NCI-H2196 treated with DMSO at 0.1 percent for 48 hours (cell line): ENCODE measurements around the gene ELMO1.

Experiments
- DNase-seq: peaks from one replicate; lab custom pipeline; 2025; ENCODE audit not compliant: unreplicated experiment; lab: John Stamatoyannopoulos, UW

Gene ELMO1

DNA sequence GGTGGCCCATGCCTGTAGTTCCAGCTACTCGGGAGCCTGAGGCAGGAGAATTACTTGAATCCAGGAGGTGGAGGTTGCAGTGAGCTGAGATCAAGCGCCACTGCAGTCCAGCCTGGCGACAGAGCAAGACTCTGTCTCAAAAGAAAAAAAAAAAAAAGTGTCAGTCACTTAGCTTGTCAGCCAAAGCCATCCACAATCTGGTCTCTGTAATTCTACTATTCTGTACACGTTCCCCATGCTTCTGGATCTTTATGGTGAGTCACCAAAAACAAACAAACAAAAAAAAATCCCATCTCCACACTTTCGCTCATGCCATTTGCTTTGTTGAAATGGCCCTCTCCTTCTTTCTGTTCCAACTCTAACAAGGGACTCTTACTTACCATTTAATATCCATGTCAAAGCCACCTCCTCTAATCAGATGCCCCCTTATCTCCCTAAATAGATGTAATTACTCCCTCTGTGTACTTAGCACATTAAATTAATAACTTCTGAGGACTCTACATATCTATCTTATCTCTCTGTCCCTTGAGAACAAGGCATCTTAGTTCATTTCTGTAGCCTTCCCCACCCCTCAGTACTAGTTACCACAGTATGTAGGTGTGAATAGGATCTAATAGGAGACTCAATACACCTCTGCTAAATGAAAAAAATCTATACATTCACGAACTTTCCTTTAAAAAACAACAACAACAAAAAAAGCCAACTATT is 128.4 kb downstream of the ELMO1 start:
- DNase-seq: no peak

DNA sequence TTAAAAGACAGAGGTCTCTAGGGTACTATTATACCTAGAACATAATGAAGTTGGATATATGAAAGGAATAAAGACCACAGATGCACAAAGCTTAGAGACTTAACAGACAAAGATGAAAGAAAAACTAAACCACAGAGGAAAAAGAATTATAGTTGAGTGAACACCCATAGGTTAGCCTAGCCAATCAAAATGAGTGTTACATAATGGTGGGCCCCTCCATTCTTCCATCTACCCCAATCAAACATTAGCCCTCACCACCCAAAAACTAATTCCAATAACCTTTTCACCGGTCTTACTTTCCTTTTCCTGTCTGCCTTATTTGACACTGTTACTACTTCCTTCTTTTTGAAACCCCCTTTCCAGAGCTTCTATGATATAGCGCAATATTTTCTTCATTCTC is 130.1 kb downstream of the ELMO1 start:
- no peak for DNase-seq

DNA sequence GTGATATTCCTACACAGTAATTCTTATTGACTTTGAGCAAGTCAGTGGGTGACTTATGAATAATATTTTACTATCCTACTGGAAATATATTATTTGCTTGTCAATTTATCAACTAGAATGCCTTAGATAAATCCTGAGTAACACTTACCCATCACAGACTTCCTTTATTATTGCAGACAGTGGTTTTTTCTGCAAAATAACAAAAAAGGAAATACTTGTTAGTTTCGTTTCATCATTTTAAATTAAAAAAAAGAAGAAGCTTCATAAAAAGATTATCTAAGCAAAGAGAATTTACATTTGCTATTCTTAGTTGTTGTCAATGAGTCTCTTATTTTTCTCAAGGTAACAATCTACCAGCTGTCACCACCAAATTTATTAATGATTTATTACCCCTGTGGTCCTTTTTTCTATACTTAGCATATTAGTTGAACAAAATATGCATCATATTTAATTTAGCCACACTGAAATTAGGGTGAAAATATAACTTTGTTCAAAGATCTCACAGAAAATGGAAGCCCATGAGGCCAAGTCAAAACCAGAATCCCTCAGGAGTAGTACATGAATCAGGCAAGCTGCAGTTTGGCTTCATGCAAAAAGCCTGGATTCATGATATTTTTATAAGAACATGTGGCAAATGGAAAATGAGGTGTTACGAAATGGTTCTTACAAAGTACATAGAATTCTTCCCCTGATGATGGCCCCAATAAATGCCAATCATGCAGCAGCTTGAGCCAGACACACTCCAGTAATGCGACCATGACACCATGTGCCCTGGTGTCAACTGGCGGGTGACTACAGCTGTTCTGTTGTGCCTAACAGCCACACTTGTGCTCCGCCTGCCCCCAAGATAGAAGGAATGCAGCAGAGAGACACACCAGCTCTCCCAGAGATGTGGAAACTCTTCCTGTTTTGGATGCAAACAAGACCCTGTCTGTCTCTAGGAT is 132.6 kb downstream of the ELMO1 start:
- DNase-seq: no peak

DNA sequence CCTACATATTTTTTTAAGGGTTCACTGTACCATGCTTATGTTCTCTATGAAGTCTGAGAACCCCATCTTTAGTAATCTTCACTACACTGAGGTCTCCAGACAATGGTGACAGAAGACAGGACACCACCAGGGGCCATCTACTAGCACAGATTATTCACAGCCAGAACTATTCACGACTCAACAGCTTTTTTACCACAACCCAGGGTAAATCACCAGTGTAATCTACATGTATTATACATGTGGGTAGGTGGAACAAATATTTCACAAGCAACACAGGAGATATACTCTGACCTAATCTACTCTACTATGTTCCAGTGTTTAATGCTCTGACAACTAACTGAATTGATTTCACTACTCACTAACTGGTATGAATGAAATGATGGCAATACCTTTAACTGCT is 136.1 kb downstream of the ELMO1 start:
- DNase-seq: no peak

DNA sequence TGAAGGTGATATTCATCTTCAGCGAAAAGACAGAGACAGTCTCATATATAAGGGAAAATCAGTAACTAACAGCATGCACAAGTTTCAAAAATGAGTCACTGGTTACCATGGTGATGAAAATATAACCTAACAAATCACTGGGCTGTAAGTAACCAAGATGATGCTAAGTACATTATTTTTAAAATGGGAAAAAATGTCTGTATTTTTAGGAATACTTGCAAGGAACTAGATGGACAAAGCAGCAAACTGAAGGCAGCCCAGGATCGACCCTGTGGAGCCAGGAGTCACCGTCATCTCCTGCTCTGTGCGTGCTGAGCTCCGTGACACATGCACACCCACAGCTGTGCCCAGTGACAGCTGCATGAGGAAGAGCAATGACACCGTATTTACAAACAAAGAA is 137.3 kb downstream of the ELMO1 start:
- no peak for DNase-seq

DNA sequence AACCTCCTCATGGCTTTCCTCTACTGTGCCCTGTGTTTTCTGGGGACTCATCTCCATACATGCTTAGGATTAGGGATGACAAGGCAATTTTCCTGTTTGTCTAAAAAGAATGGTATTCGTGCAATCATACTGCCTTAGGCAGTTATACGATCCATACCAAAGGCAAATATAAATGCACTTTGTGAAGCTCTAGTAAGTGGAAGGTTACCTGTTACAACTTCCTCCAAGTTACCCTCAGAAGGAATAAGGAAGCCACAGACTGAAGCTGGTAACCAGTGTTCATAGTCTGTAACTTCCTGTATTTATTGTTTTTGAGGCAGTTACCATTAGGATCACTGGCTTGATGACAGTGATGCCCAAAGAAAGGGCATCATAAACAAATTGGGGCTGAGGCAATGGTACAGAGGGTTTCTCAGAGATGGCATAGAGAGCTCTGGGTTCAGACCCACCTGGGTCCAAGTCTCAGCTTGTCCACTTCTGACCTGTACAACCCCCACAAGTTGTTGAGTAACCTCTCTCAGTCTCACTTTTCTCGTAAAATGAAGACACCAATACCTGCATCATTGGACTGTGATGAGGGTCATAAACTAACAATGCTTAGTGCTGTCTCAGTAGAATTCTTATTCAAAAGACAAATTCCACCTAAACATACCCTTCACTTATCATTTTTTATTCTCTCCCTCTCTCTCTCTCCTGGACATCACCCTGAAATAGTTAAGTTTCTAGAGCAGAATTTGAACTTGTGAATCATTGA is 138.2 kb downstream of the ELMO1 start:
- no peak for DNase-seq

DNA sequence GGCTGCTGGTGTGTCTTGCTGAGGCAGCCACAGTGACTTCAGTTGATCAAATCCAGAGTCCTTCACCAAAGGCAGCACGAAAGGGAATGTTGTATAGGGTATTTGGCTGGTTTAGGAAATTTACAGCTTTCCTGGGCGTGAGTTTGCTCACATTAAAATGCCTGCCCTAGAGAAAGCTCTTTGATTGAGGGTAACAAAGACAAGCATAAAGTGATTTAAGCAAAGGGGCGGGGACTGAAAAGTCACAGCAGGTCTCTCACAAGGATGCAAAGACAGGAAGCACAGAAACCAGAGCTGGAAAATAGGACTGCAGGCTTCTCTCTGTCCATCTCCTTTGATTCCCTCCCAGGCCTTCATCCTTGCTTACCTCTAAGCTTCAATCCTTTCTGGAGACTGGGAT is 139.2 kb downstream of the ELMO1 start:
- DNase-seq: no peak

DNA sequence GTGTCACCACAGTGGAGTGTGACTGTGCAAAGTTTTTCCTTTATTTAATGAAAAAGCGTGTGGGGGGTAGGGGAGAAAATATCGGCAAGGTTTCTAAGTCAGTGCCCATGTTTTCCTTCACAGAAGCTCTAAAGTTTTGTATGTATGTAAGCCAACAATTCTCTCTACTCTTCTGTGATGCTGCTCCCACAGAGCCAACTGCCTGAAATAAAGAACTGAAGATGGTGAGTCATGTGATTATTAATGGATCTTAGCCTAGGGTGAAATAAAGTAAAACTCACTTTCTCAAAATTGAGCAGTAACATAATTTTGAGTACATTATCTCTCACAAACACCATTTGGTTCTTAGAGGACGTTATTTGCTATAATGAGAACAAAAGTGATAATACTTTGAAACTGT is 143.7 kb downstream of the ELMO1 start:
- no peak for DNase-seq

DNA sequence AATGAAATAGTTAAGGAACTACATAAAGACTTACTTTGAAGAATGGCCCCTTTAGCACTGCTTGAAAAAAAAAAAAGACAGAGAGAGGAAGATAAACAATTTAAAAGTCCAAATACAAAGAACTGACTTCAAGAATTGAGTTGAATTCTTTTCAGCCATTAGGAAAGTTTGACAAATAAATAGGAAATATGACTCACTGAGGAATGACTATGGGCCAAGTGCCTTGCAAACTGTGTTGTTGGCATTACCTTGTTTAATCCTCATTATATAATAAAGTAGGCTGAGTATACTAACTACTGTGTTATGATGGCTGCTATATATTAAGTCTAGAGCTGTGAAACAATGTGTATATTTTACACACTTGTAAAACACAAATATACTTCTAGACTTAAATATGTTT is 151.1 kb downstream of the ELMO1 start:
- DNase-seq: no peak

DNA sequence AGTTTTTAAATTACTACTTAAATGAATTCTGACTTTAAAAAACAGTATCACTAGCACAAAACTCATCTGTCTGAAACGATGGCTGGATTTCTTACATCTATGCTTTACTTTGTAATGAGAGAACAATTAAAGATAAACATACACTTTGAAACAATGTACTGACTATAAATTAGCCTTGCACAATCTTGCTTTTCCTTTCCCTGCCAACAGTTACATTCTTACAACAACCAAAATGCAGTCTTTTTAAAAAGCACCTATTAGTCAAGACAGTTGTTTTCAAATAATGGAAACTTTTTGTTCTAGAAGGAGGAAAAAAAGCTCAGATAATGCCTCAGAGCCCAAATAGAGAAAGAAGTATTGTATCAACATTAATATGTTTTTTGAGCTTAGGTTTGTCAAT is 153.3 kb downstream of the ELMO1 start:
- DNase-seq: no peak

DNA sequence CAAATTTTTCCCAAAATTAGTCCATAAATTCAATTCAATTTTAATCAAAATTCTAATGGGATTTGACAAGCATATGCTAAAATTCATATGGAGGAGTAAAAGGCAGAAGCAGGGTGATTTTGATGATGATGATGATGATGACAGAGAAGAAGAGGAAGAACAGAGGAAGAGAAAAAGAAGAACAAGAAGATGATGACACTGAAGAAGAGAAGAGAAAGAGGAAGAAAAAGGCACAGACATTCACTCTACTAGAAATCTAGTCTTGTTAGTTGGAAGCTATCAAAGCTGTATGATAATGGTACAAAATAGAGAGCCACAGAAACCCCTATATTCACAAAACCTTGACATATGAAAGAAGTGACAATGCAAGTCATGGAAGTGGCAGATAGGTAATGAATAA is 157.9 kb downstream of the ELMO1 start:
- no peak for DNase-seq

DNA sequence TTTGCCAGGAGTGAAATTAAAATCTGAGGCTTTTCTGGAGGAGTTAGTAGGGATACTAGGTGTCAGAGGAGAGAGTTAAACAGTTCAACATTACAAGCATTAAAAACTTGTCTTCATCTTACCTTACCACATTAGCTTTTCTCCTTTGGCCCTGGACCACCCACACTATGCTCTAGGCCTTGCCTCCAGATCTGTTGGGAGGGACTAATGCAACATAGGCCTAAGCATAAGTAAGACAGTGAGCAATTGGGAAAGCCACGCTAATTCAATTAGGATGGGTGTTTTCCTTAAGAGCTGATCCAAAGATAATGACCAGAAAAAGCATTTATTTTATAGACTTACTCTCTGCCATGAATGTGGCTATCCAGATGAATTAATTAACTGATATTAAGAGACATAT is 158.9 kb downstream of the ELMO1 start:
- no peak for DNase-seq

DNA sequence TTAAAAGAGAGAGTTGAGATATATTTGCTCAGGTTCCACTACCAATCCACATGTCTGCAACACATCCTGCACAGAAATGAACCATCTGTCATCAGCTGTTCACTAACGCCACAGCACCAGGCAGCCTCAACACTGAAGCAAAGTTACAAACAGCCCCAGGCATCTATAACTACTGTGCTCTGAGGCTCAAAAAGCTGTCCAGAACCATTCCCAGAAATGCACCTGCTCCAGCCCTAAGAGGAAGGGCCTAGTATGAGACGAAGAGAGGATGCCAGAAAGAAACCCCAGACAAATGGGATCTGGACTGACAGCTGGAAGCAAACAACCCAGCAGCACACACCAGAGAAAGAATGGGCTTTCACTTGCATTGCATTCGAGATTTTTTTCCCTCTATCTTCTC is 159.3 kb downstream of the ELMO1 start:
- no peak for DNase-seq

DNA sequence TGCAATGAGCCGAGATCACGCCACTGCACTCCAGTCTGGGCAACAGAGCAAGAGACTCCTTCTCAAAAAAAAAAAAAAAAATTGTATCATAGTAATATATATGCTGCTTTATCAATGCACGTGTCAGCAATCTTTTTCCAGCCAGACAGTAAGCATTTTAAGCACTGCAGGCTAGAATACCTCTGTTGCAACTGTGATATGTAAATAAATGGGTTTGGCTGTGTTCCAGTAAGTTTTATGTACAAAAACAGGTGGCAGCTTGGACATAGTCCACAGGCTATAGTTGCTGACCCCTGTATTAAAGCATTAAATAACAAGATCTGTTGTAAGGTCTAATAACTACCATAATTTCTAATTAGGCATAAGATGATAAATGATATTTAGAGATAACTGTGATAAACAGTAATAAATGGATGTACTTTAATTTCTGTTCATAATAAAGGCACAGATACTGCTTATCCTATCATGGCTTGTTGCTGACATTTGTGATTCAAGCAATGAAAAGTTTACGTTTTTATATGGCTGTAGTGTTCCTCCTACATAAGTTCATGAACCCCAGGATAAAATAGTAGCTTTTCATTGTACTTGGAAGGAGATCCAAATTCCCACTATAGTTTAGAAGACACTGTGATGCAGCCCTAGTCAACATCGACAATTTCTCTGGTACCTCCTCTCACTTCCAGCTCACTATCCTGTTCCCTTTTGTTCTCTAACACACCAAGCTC is 161.4 kb downstream of the ELMO1 start:
- no peak for DNase-seq

DNA sequence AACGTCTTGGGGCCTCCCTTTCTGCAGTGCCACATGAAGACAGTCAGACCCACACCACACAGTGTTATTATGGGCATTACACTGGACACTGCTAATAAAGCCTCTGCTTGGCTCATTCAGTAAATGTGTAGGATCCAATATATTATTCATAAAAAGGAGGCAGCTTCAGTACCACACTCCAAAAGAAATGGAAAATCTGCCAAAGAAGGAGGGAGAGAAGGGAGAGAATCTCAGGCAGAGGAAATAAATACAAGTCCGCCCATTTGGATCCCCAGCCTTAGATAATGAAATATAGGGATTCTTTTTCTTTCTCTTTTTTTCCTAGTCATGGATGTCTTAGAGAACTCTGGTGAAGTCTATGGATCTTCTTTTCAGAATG is 162.2 kb downstream of the ELMO1 start:
- no peak for DNase-seq

DNA sequence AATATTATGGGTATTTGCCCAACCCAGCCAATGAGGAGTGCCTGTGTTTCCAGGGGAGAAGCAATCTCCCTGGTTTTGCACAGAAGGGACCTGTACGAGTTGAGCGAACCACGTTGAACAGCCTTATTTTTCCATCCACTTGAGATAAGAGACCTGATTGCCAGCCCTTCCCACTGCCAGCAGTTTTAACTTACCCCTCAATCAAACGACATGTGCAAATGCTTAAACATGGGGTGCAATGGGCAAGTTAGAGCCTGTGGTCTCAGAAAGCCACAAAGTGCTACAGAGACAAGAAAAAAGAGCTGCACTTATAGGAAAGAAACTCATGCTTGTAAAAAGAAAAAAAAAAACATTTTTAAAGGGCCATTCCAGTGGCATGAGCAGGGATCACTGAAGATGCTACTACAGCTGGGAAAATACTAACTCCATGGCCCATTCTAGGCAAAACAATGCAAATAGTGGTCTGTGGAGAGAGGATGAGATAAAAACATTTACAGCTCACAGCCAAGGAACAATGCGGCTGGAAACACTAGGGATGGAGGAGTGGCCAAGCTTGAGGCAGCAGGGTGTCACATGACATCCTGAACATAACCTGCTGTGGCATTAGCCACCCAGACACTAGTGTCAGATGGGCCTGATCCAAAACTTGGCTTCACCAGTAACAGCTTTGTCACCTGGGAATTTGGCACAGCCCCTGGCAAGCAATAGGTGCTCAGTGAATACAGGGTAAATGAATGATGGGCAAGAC is 162.8 kb downstream of the ELMO1 start:
- DNase-seq: no peak

DNA sequence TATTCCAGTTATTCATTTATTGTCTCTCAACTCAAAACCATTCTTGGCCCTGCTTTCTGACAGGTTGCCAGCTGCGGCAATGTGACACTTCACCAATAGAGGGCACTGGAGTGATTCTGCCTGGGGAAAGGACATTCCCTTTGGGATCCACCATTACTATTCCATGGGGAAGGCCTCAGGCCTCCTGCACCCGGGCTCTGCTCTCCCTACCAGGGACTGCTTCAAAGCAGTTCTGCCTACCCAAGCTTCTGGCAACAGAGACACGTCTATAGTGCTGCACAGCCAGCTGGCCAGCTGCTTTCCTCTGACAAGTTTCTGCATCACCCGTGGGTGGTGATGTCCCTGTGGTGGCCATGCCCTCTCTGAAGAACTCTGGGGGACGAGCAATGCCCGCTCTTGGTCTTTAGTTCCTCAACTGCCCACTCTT is 163.8 kb downstream of the ELMO1 start:
- DNase-seq: no peak

DNA sequence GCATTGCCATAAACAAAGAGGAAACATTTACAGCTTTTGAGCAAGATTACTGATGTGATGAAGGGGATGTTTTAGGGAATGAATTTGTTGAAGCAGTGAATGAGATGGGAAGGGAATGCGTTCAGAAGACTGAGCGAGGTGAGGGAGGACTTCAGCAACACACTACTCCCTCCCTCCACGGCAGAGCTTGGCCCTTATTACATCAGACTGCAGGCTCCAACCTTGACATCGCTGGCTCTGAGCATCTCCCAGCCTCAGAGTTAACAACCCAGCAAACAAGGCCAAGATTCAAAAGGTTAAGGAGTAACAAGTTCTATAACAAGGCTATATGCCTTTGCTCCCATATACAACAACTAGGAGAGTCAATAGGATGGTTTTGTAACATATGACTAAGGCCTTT is 164.4 kb downstream of the ELMO1 start:
- no peak for DNase-seq

DNA sequence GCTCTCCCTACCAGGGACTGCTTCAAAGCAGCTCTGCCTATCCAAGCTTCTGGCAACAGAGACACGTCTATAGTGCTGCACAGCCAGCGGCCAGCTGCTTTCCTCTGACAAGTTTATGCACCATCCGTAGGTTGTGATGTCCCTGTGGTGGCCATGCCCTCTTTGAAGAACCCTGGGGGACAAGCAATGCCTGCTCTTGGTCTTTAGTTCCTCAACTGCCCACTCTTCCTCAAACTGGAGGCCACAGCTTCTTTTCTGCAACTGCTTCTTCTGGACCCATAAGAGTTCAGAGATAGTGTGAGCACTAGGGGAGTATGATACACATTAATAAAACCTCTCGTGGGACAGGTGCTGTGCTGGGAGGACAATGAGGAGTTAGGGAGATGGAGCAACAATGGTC is 164.9 kb downstream of the ELMO1 start:
- no peak for DNase-seq

DNA sequence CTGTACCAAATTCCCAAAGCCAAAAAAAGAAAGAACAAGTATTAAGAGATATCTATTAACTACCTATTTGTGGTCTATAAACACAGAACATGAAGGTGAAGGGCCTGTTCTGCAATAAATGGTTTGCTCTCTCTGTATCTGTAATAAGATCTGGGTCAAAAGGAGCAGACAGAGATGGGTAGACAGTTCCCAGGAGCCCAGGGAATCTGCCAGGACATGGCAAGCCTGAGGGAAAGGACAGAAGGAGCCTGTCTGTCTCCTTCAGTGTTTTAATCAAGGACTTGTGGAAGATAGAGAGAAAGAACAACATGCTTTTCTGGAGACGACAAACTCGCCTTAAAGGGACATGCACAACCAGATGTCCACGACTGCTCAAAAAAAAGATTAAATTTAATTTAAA is 165.7 kb downstream of the ELMO1 start:
- no peak for DNase-seq

DNA sequence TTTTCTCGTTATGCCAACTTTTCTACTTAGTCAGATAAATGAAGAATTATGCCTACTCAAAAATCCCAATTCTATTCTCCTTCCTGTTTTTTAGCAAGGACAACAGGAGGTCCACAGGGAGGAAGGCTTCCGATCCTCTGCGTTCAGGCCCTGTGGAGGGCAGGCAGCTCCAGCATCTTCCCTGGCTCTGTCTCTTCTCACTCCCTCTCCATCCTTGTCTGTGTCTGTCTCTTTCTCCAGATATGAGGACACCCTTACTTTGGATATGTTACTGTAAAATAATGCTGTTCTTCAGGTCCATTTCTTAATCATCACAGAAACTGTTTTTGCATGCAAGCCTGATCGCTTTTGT is 166.6 kb downstream of the ELMO1 start:
- no peak for DNase-seq
